Naive thymus-derived CD4-positive, alpha-beta T cell (primary cell): ENCODE data around the gene SLCO4A1. TPM values are rescaled to one million over a fixed set of nuclear protein-coding genes. Genes with fewer than 3 reads are reported as not detected.
A peak's percentile ranks its signal among the peaks of the same experiment; 100 is the strongest.

Source experiments
- ATAC-seq: fragments of 150-1000 bp; cut with Tn5 transposase; 2 replicates; pipeline ENCODE4 v1.10.0; 2021; ENCODE audit warnings: mild to moderate bottlenecking, moderate library complexity
- CTCF ChIA-PET: fragments of 350-600 bp; sonication (Branson Sonifier 250); formaldehyde crosslinking; loops from one replicate; lab custom pipeline; 2021; ENCODE audit warnings: antibody characterized with exemption; lab: Charles Lee
- POLR2A ChIA-PET: fragments of 350-600 bp; sonication (Branson Sonifier 250); formaldehyde crosslinking; loops from one replicate; lab custom pipeline; 2021; ENCODE audit warnings: antibody characterized with exemption, inconsistent platforms; lab: Charles Lee
- DNase-seq, 9 donors: peaks; one replicate each; pipeline versions ENCODE4 v3.0.0 to v3.0.0-alpha.2; 2020 to 2022; ENCODE audit warnings: mixed read lengths in 1 of 9
- H3K27ac ChIP-seq: one replicate; pipeline ENCODE4 v1.7.0; 2013; ENCODE audit warnings: mild to moderate bottlenecking, low read depth, low read length, moderate library complexity
- H3K27me3 ChIP-seq, 2 donors: one replicate each; pipeline ENCODE4 v1.7.0; 2013; ENCODE audit warnings: low read length in 2 of 2, mild to moderate bottlenecking in 2 of 2, moderate library complexity in 2 of 2; ENCODE audit not compliant: control insufficient read depth in 2 of 2, insufficient read depth in 2 of 2
- H3K36me3 ChIP-seq, 3 experiments: 1 replicate in 2 of 3; 2 replicates in 1 of 3; pipeline ENCODE4 v1.7.0; 2013; ENCODE audit warnings: low read length in 3 of 3, mild to moderate bottlenecking in 3 of 3, moderate library complexity in 1 of 3; ENCODE audit not compliant: insufficient read depth in 3 of 3, control insufficient read depth in 2 of 3
- H3K4me1 ChIP-seq, 2 donors: one replicate each; pipeline ENCODE4 v1.7.0; 2013; ENCODE audit warnings: low read length in 2 of 2, mild to moderate bottlenecking in 2 of 2, moderate library complexity in 1 of 2; ENCODE audit not compliant: control insufficient read depth in 2 of 2, insufficient read depth in 2 of 2
- H3K4me3 ChIP-seq: 2 replicates; pipeline ENCODE4 v1.7.0; 2013; ENCODE audit warnings: mild to moderate bottlenecking, low read length
- H3K9me3 ChIP-seq, 3 experiments: 1 replicate in 2 of 3; 2 replicates in 1 of 3; pipeline ENCODE4 v1.7.0; 2013; ENCODE audit warnings: low read length in 3 of 3; ENCODE audit not compliant: control insufficient read depth in 2 of 3
- H3K27ac Mint-ChIP-seq, 9 donors: one replicate each; pipeline ENCODE4 v1.8.0; 2020 to 2022; ENCODE audit warnings: mixed read lengths in 9 of 9, mild to moderate bottlenecking in 8 of 9, moderate library complexity in 5 of 9, inconsistent platforms in 2 of 9
- H3K27me3 Mint-ChIP-seq, 5 donors: one replicate each; pipeline ENCODE4 v1.8.0; 2021 to 2022; ENCODE audit warnings: mixed read lengths in 5 of 5, mild to moderate bottlenecking in 1 of 5
- H3K36me3 Mint-ChIP-seq, 5 donors: one replicate each; pipeline ENCODE4 v1.8.0; 2020 to 2022; ENCODE audit warnings: mixed read lengths in 5 of 5, mild to moderate bottlenecking in 3 of 5, inconsistent platforms in 1 of 5
- H3K4me1 Mint-ChIP-seq, 7 donors: one replicate each; pipeline ENCODE4 v1.8.0; 2020 to 2022; ENCODE audit warnings: mixed read lengths in 7 of 7, mild to moderate bottlenecking in 3 of 7, inconsistent platforms in 1 of 7
- H3K4me3 Mint-ChIP-seq, 10 donors: one replicate each; pipeline ENCODE4 v1.8.0; 2020 to 2022; ENCODE audit warnings: mild to moderate bottlenecking in 10 of 10, mixed read lengths in 10 of 10, moderate library complexity in 6 of 10, inconsistent platforms in 2 of 10
- H3K9me3 Mint-ChIP-seq, 11 donors: one replicate each; pipeline ENCODE4 v1.8.0; 2020 to 2022; ENCODE audit warnings: mixed read lengths in 11 of 11, mild to moderate bottlenecking in 4 of 11, inconsistent platforms in 1 of 11, moderate library complexity in 1 of 11
- intact Hi-C, 2 donors: fragments of 100-400 bp; cut with micrococcal nuclease; formaldehyde crosslinking; loops; one replicate each; pipeline ENCODE4 v1.15.1; 2023
- polyA plus RNA-seq, 2 donors: library from polyadenylated mRNA; unstranded; fragments of 300-500 nt; fragmentation: Illumina TruSeq; gene quantifications; one replicate each; pipeline ENCODE4 v1.2.3, GENCODE V29; 2021
- total RNA-seq, 6 experiments: library from RNA in 5 of 6; stranded (reverse) in 5 of 6; gene quantifications; 1 replicate in 5 of 6; 2 replicates in 1 of 6; pipeline ENCODE4 v1.2.3 and lab custom pipeline; 2021 to 2026

Gene SLCO4A1
- total and polyA plus RNA-seq, 7 experiments from 2014 or later: 0.36 to 45.5 (median 0.92) TPM

DNA sequence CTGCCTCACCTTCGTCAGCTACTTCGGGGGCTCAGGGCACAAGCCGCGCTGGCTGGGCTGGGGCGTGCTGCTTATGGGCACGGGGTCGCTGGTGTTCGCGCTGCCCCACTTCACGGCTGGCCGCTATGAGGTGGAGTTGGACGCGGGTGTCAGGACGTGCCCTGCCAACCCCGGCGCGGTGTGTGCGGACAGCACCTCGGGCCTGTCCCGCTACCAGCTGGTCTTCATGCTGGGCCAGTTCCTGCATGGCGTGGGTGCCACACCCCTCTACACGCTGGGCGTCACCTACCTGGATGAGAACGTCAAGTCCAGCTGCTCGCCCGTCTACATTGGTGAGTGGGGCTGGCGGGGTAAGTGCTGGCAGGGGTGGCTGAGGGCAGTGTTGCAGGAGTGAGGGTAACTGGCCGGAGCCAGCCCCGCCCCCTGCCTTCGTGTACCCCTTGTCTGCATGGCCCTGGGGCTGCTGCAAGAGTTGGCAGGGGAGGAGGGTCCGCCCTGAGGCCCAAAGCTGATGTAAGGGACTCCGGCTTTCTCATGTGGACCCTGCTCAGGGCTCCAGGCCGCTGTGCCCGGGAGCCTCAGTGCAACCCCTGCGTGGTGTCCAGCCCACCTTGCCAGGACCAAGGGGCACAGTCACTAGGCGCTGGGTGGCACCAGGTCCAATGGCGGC, 14.8 kb downstream of the SLCO4A1 start:
- no peaks in the 10 kb centered on the region for H3K36me3 ChIP-seq
- Mint-ChIP-seq H3K4me3 (no peak overlapping the region), H3K27me3 (no peaks in the 10 kb centered on the region), H3K4me1 (peaks cover 5 to 16% (median 7%) of the 10 kb centered on the region in 7 donors), H3K9me3 (no peaks in the 10 kb centered on the region), H3K27ac (no peak overlapping the region), H3K36me3 (peaks cover 0 to under 1% (median 0%) of the 10 kb centered on the region in 5 donors)
- H3K4me1 ChIP-seq: peaks cover 8 to 11% of the 10 kb centered on the region in 2 donors
- POLR2A ChIA-PET: no interaction called here
- CTCF ChIA-PET: no interaction called here
- H3K4me3 ChIP-seq: no peak overlapping the region
- intact Hi-C loops: loop anchor here in 1 of 2 donors (10.0 kb wide), 1 partner anchor 268 kb away; the partner anchor contains the start of gene DIDO1
- no peak for DNase-seq
- H3K9me3 ChIP-seq: no peaks in the 10 kb centered on the region
- no peak overlapping the region for H3K27ac ChIP-seq
- no peak for ATAC-seq
- no peaks in the 10 kb centered on the region for H3K27me3 ChIP-seq

GRCh38 chr20:62657589-62657942, 15.3 kb downstream of the SLCO4A1 start:
- H3K9me3 ChIP-seq: no peaks in the 10 kb centered on the region
- intact Hi-C loops: loop anchor here in 1 of 2 donors (10.0 kb wide), 1 partner anchor 267 kb away; the partner anchor contains the start of gene DIDO1
- no peaks in the 10 kb centered on the region for H3K27me3 ChIP-seq
- H3K36me3 Mint-ChIP-seq: no peaks in the 10 kb centered on the region
- CTCF ChIA-PET: no interaction called here
- H3K27ac Mint-ChIP-seq: no peak overlapping the region
- DNase-seq (no peak), ATAC-seq (no peak)
- peaks cover under 1 to 11% (median 2%) of the 10 kb centered on the region in 7 donors for H3K4me1 Mint-ChIP-seq
- H3K4me1 ChIP-seq: peaks cover 4 to 6% of the 10 kb centered on the region in 2 donors
- H3K36me3 ChIP-seq: no peaks in the 10 kb centered on the region
- no peak overlapping the region for H3K27ac ChIP-seq
- H3K9me3 Mint-ChIP-seq: no peaks in the 10 kb centered on the region
- H3K27me3 Mint-ChIP-seq: no peaks in the 10 kb centered on the region
- no peak overlapping the region for H3K4me3 ChIP-seq
- no peak overlapping the region for H3K4me3 Mint-ChIP-seq
- POLR2A ChIA-PET: no interaction called here

DNA sequence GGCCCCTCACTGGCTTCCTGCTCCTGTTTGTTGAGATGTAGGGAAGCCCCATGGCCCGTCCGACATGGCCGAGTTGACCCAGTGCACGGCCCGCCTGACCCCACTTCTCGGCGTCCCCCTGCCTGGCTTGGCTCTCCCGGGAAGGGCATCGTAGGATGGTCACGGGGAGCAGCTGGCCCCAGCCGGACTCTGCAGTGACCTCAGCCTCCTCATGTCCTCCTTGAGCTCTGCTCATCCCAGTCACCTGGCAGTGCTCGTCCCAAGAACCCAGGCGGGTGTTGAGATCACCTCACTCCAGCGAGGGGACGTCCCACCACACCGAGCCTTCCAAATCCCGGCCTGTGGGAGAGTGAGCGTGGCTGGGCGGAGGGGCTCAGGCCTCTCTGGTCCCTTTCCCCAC, 15.7 kb downstream of the SLCO4A1 start:
- no peak overlapping the region for H3K27ac ChIP-seq
- H3K4me1 ChIP-seq: peaks cover under 1 to 2% of the 10 kb centered on the region in 2 donors
- no peaks in the 10 kb centered on the region for H3K9me3 Mint-ChIP-seq
- no peaks in the 10 kb centered on the region for H3K36me3 Mint-ChIP-seq
- H3K27me3 ChIP-seq: no peaks in the 10 kb centered on the region
- intact Hi-C loops: loop anchor here in 1 of 2 donors (10.0 kb wide), 1 partner anchor 267 kb away; the partner anchor contains the start of gene DIDO1
- H3K4me1 Mint-ChIP-seq: peaks cover 0 to 9% (median 0%) of the 10 kb centered on the region in 7 donors
- H3K4me3 ChIP-seq: no peak overlapping the region
- no peaks in the 10 kb centered on the region for H3K36me3 ChIP-seq
- CTCF ChIA-PET: no interaction called here
- no peaks in the 10 kb centered on the region for H3K9me3 ChIP-seq
- ATAC-seq (no peak), DNase-seq (no peak)
- POLR2A ChIA-PET: no interaction called here
- no peaks in the 10 kb centered on the region for H3K27me3 Mint-ChIP-seq
- H3K27ac Mint-ChIP-seq: no peak overlapping the region
- H3K4me3 Mint-ChIP-seq: no peak overlapping the region

GRCh38 chr20:62658593-62659178, 16.4 kb downstream of the SLCO4A1 start:
- H3K27ac Mint-ChIP-seq: peak overlapping the region in 1 of 9 donors; percentile 21
- no peaks in the 10 kb centered on the region for H3K36me3 ChIP-seq
- H3K4me3 Mint-ChIP-seq: no peak overlapping the region
- intact Hi-C loops: loop anchor here in 1 of 2 donors (10.0 kb wide), 1 partner anchor 266 kb away; the partner anchor contains the start of gene DIDO1
- ChIA-PET POLR2A (no interaction called here), CTCF (no interaction called here)
- no peaks in the 10 kb centered on the region for H3K9me3 ChIP-seq
- H3K4me1 ChIP-seq: no peaks in the 10 kb centered on the region
- H3K4me1 Mint-ChIP-seq: peaks cover 0 to 6% (median 0%) of the 10 kb centered on the region in 7 donors
- no peaks in the 10 kb centered on the region for H3K9me3 Mint-ChIP-seq
- ATAC-seq (no peak), DNase-seq (no peak)
- H3K27me3 ChIP-seq: no peaks in the 10 kb centered on the region
- no peak overlapping the region for H3K4me3 ChIP-seq
- H3K27ac ChIP-seq: no peak overlapping the region
- H3K36me3 Mint-ChIP-seq: peaks cover 0 to 3% (median 0%) of the 10 kb centered on the region in 5 donors
- no peaks in the 10 kb centered on the region for H3K27me3 Mint-ChIP-seq

DNA sequence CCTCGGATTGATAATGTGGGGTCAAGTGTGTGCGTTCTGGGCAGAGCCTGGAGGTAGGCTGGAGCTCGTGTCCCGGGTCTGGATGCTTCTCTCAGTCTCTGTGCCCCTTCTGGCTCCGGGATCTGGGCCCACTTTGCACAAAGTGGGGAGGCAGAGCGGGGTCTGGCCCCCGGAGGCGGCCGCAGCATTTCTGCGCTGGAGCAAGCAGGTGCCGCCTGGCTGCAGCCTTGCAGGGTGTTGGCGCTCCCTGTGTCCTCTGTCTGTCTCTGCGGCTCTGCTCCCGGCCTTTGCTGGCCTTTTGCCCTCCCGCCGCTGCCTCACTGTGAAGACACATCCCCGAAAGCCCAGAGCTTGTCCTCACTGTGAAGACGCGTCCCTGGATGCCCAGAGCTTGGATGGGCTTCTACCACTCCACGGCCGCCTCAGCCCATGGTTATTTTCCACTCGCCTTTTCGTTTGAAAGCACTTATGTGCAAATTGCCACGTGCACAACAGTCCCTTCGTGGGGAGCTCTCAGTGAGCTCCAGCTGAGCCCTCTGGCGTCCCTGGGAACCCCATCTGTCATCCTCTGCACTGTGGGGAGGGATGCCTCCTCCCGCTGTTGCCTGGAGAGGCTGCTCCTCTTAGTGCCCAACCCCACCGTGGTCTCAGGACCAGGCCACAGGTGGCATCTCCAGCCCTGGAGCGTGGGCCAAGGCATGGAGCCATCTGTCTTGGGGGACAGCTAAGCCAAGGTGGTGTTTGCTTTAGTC, 17.4 kb downstream of the SLCO4A1 start:
- ChIA-PET POLR2A (no interaction called here), CTCF (no interaction called here)
- Histone ChIP-seq H3K4me1 (no peaks in the 10 kb centered on the region), H3K27ac (no peak overlapping the region), H3K4me3 (no peak overlapping the region), H3K36me3 (no peaks in the 10 kb centered on the region), H3K9me3 (no peaks in the 10 kb centered on the region), H3K27me3 (no peaks in the 10 kb centered on the region)
- Mint-ChIP-seq H3K4me1 (peaks cover 0 to 3% (median 0%) of the 10 kb centered on the region in 7 donors), H3K4me3 (no peak overlapping the region), H3K27ac (no peak overlapping the region), H3K36me3 (peaks cover 0 to 3% (median 0%) of the 10 kb centered on the region in 5 donors), H3K9me3 (no peaks in the 10 kb centered on the region), H3K27me3 (no peaks in the 10 kb centered on the region)
- DNase-seq (no peak), ATAC-seq (no peak)
- intact Hi-C loops: loop anchor here in 1 of 2 donors (10.0 kb wide), 1 partner anchor 265 kb away; the partner anchor contains the start of gene DIDO1

DNA sequence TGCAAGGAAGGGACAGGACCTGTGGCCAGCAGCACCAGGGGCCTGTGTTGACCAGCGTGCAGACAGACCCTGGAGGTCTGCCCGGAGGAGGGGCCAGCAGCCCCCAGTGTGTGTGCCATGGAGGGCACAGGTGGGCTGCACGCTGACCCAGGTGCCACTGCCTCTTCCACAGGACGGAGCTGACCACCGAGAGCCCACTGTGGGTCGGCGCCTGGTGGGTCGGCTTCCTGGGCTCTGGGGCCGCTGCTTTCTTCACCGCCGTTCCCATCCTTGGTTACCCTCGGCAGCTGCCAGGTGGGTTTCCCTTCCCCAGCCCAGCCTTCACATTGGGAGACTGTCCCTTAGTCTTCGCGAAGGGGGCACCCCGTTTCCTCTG, 17.9 kb downstream of the SLCO4A1 start:
- Histone ChIP-seq H3K4me3 (no peak overlapping the region), H3K36me3 (no peaks in the 10 kb centered on the region), H3K9me3 (no peaks in the 10 kb centered on the region), H3K27ac (no peak overlapping the region), H3K27me3 (no peaks in the 10 kb centered on the region), H3K4me1 (no peaks in the 10 kb centered on the region)
- ChIA-PET POLR2A (no interaction called here), CTCF (no interaction called here)
- intact Hi-C loops: no loop called here
- Mint-ChIP-seq H3K27ac (peak overlapping the region in 1 of 9 donors; percentile 13), H3K4me1 (peaks cover 0 to 3% (median 0%) of the 10 kb centered on the region in 7 donors), H3K27me3 (no peaks in the 10 kb centered on the region), H3K9me3 (no peaks in the 10 kb centered on the region), H3K36me3 (peaks cover 0 to 3% (median 0%) of the 10 kb centered on the region in 5 donors), H3K4me3 (no peak overlapping the region)
- no peak for DNase-seq
- ATAC-seq: no peak
